Neural cell (in vitro differentiated cells): ENCODE measurements around the gene RRP15.

Experiments used
- EP300 ChIP-seq: fragments of 450-650 bp; conservative IDR thresholded peaks from 2 replicates; pipeline ENCODE4 v1.6.1; 2014; ENCODE audit warnings: antibody characterized with exemption, mild to moderate bottlenecking, moderate library complexity; ENCODE audit not compliant: poor library complexity, severe bottlenecking
- MXI1 ChIP-seq: fragments of 450-650 bp; conservative IDR thresholded peaks from 2 replicates; pipeline ENCODE4 v1.6.1; 2014; ENCODE audit warnings: antibody characterized with exemption, mild to moderate bottlenecking; ENCODE audit not compliant: poor library complexity, severe bottlenecking
- POLR2AphosphoS5 ChIP-seq: IDR thresholded peaks from 2 replicates; pipeline ENCODE4 v1.6.1; 2012
- TF ChIP-seq, protein P1 (sequence below): IDR thresholded peaks from 2 replicates; pipeline ENCODE4 v1.6.1; 2012; ENCODE audit warnings: borderline replicate concordance
- TF ChIP-seq, protein P2 (sequence below): fragments of 450-650 bp; IDR thresholded peaks from 2 replicates; pipeline ENCODE4 v1.5.1; 2014; ENCODE audit warnings: antibody characterized with exemption, mild to moderate bottlenecking, moderate library complexity; ENCODE audit not compliant: poor library complexity, severe bottlenecking

DNA sequence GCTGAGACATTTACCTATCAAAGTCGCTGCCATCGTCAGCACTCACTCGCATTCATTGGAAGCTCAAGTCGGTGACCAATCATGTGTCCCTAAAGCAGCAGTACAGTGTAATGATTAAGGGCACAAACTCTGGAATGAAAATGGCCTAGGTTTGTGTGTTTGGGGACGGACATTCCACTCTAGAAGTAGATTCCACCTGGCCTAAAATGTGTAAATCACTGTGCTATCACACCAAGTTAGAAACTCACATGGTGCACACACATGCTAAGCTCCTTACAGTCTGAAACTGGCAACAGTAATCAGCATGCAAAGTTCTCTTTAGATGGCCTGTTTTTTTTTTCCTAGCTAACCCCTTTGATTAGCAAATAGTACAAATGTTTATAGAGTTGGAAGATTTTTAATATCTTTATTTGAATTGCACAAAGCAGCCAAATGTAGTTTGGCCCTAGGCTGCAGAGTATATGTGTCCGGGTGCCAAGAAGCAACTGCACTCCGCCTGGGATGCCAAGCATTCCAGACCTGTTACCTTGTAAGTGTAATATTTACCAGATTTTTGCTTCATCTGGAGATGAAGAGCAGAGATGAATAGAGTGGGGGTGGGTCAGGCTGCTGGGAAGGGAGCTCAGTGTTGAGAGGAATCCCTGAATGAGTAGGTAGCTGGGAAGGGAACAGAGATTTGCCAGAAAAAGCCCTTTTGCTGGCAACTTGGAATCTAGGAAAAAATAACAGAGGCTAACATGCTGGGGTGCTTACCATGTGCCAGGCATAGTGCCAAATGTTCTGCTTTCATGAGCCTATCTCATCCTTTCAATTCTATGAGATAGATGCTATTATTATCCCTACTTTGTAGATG is 95.3 kb downstream of the RRP15 start:
- TF ChIP-seq, protein P1, sequence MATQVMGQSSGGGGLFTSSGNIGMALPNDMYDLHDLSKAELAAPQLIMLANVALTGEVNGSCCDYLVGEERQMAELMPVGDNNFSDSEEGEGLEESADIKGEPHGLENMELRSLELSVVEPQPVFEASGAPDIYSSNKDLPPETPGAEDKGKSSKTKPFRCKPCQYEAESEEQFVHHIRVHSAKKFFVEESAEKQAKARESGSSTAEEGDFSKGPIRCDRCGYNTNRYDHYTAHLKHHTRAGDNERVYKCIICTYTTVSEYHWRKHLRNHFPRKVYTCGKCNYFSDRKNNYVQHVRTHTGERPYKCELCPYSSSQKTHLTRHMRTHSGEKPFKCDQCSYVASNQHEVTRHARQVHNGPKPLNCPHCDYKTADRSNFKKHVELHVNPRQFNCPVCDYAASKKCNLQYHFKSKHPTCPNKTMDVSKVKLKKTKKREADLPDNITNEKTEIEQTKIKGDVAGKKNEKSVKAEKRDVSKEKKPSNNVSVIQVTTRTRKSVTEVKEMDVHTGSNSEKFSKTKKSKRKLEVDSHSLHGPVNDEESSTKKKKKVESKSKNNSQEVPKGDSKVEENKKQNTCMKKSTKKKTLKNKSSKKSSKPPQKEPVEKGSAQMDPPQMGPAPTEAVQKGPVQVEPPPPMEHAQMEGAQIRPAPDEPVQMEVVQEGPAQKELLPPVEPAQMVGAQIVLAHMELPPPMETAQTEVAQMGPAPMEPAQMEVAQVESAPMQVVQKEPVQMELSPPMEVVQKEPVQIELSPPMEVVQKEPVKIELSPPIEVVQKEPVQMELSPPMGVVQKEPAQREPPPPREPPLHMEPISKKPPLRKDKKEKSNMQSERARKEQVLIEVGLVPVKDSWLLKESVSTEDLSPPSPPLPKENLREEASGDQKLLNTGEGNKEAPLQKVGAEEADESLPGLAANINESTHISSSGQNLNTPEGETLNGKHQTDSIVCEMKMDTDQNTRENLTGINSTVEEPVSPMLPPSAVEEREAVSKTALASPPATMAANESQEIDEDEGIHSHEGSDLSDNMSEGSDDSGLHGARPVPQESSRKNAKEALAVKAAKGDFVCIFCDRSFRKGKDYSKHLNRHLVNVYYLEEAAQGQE = no peak
- TF ChIP-seq, protein P2, sequence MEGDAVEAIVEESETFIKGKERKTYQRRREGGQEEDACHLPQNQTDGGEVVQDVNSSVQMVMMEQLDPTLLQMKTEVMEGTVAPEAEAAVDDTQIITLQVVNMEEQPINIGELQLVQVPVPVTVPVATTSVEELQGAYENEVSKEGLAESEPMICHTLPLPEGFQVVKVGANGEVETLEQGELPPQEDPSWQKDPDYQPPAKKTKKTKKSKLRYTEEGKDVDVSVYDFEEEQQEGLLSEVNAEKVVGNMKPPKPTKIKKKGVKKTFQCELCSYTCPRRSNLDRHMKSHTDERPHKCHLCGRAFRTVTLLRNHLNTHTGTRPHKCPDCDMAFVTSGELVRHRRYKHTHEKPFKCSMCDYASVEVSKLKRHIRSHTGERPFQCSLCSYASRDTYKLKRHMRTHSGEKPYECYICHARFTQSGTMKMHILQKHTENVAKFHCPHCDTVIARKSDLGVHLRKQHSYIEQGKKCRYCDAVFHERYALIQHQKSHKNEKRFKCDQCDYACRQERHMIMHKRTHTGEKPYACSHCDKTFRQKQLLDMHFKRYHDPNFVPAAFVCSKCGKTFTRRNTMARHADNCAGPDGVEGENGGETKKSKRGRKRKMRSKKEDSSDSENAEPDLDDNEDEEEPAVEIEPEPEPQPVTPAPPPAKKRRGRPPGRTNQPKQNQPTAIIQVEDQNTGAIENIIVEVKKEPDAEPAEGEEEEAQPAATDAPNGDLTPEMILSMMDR = no peak
- no peak for TF ChIP-seq EP300
- no peak for TF ChIP-seq POLR2AphosphoS5
- no peak for TF ChIP-seq MXI1
